HEK293 (cell line): ENCODE measurements around the gene WDR12.

Experiments used
- BCL6B ChIP-seq: fragments of 450-650 bp; formaldehyde crosslinking; IDR thresholded peaks from 2 replicates; pipeline ENCODE4 v1.5.1; 2017; ENCODE audit warnings: missing biosample characterization, missing genetic modification characterization
- GLIS1 ChIP-seq: fragments of 450-650 bp; formaldehyde crosslinking; IDR thresholded peaks from 2 replicates; pipeline ENCODE4 v1.5.1; 2016; ENCODE audit warnings: missing biosample characterization, missing genetic modification characterization
- HOXC10 ChIP-seq: sonication (generic); formaldehyde crosslinking; IDR thresholded peaks from 2 replicates; pipeline ENCODE4 v1.8.1; 2023; ENCODE audit warnings: mild to moderate bottlenecking, missing genetic modification reagents
- KLF7 ChIP-seq: fragments of 450-650 bp; formaldehyde crosslinking; IDR thresholded peaks from 2 replicates; pipeline ENCODE4 v1.5.1; 2016; ENCODE audit warnings: missing biosample characterization, missing genetic modification characterization, borderline replicate concordance
- SALL2 ChIP-seq: fragments of 450-650 bp; formaldehyde crosslinking; IDR thresholded peaks from 2 replicates; pipeline ENCODE4 v1.5.0; 2017; ENCODE audit warnings: missing biosample characterization, mild to moderate bottlenecking, missing genetic modification characterization, borderline replicate concordance
- YY2 ChIP-seq: fragments of 450-650 bp; formaldehyde crosslinking; IDR thresholded peaks from 2 replicates; pipeline ENCODE4 v1.5.1; 2016; ENCODE audit warnings: missing biosample characterization, missing genetic modification characterization
- ZBTB1 ChIP-seq: fragments of 450-650 bp; formaldehyde crosslinking; IDR thresholded peaks from 2 replicates; pipeline ENCODE4 v1.5.1; 2016; ENCODE audit warnings: missing biosample characterization, missing genetic modification characterization
- ZEB2 ChIP-seq: fragments of 450-650 bp; formaldehyde crosslinking; IDR thresholded peaks from 2 replicates; pipeline ENCODE4 v1.5.1; 2016; ENCODE audit warnings: missing biosample characterization, missing genetic modification characterization
- ZNF112 ChIP-seq: fragments of 450-650 bp; formaldehyde crosslinking; IDR thresholded peaks from 2 replicates; pipeline ENCODE4 v1.5.0; 2017; ENCODE audit warnings: missing biosample characterization, missing genetic modification characterization
- ZNF133 ChIP-seq: fragments of 450-650 bp; formaldehyde crosslinking; IDR thresholded peaks from 2 replicates; pipeline ENCODE4 v1.5.1; 2016; ENCODE audit warnings: missing biosample characterization, missing genetic modification characterization
- ZNF19 ChIP-seq: fragments of 450-650 bp; formaldehyde crosslinking; IDR thresholded peaks from 2 replicates; pipeline ENCODE4; 2016; ENCODE audit warnings: missing biosample characterization, missing genetic modification characterization, low read depth
- ZNF239 ChIP-seq: fragments of 450-650 bp; formaldehyde crosslinking; IDR thresholded peaks from 2 replicates; pipeline ENCODE4 v1.5.1; 2016; ENCODE audit warnings: missing biosample characterization, missing genetic modification characterization
- ZNF248 ChIP-seq: fragments of 450-650 bp; formaldehyde crosslinking; IDR thresholded peaks from 2 replicates; pipeline ENCODE4 v1.5.1; 2017; ENCODE audit warnings: missing biosample characterization, missing genetic modification characterization
- ZNF266 ChIP-seq: fragments of 450-650 bp; formaldehyde crosslinking; IDR thresholded peaks from 2 replicates; pipeline ENCODE4 v1.5.1; 2016; ENCODE audit warnings: missing biosample characterization, missing genetic modification characterization, low read depth
- ZNF280C ChIP-seq: fragments of 450-650 bp; formaldehyde crosslinking; IDR thresholded peaks from 2 replicates; pipeline ENCODE4 v1.5.1; 2016; ENCODE audit warnings: missing biosample characterization, missing genetic modification characterization
- ZNF292 ChIP-seq: fragments of 450-650 bp; formaldehyde crosslinking; IDR thresholded peaks from 2 replicates; pipeline ENCODE4 v1.5.1; 2016; ENCODE audit warnings: low read depth, missing biosample characterization, missing genetic modification characterization, borderline replicate concordance
- ZNF302 ChIP-seq: fragments of 450-650 bp; formaldehyde crosslinking; IDR thresholded peaks from 2 replicates; pipeline ENCODE4 v1.5.1; 2016; ENCODE audit warnings: missing biosample characterization, missing genetic modification characterization, low read depth
- ZNF37A ChIP-seq: fragments of 450-650 bp; IDR thresholded peaks from 2 replicates; pipeline ENCODE4 v1.5.1; 2018; ENCODE audit warnings: missing biosample characterization, missing genetic modification characterization
- ZNF394 ChIP-seq: fragments of 450-650 bp; formaldehyde crosslinking; IDR thresholded peaks from 2 replicates; pipeline ENCODE4 v1.5.1; 2016; ENCODE audit warnings: missing biosample characterization, missing genetic modification characterization, mild to moderate bottlenecking, moderate library complexity, borderline replicate concordance
- ZNF473 ChIP-seq: fragments of 450-650 bp; formaldehyde crosslinking; IDR thresholded peaks from 2 replicates; pipeline ENCODE4 v1.5.1; 2017; ENCODE audit warnings: missing biosample characterization, missing genetic modification characterization
- ZNF48 ChIP-seq: fragments of 450-650 bp; formaldehyde crosslinking; IDR thresholded peaks from 2 replicates; pipeline ENCODE4 v1.5.1; 2016; ENCODE audit warnings: missing biosample characterization, missing genetic modification characterization
- ZNF513 ChIP-seq: fragments of 450-650 bp; IDR thresholded peaks from 2 replicates; pipeline ENCODE4 v1.5.1; 2018; ENCODE audit warnings: missing biosample characterization, missing genetic modification characterization
- ZNF518A ChIP-seq: fragments of 450-650 bp; formaldehyde crosslinking; conservative IDR thresholded peaks from 2 replicates; pipeline ENCODE4 v1.5.1; 2016; ENCODE audit warnings: low read depth, missing biosample characterization, missing genetic modification characterization
- ZNF544 ChIP-seq: fragments of 450-650 bp; formaldehyde crosslinking; IDR thresholded peaks from 2 replicates; pipeline ENCODE4 v1.5.0; 2017; ENCODE audit warnings: missing biosample characterization, missing genetic modification characterization
- ZNF624 ChIP-seq: fragments of 450-650 bp; formaldehyde crosslinking; IDR thresholded peaks from 2 replicates; pipeline ENCODE4 v1.5.1; 2017; ENCODE audit warnings: missing biosample characterization, missing genetic modification characterization
- ZNF707 ChIP-seq: fragments of 450-650 bp; formaldehyde crosslinking; IDR thresholded peaks from 2 replicates; pipeline ENCODE4 v1.5.1; 2016; ENCODE audit warnings: missing biosample characterization, missing genetic modification characterization
- ZNF768 ChIP-seq: fragments of 450-650 bp; formaldehyde crosslinking; IDR thresholded peaks from 2 replicates; pipeline ENCODE4 v1.5.1; 2018; ENCODE audit warnings: missing biosample characterization, mild to moderate bottlenecking, missing genetic modification characterization
- ZNF791 ChIP-seq: fragments of 450-650 bp; formaldehyde crosslinking; IDR thresholded peaks from 2 replicates; pipeline ENCODE4 v1.5.1; 2016; ENCODE audit warnings: missing biosample characterization, missing genetic modification characterization
- ZNF830 ChIP-seq: fragments of 450-650 bp; IDR thresholded peaks from 2 replicates; pipeline ENCODE4 v1.5.0; 2018; ENCODE audit warnings: missing biosample characterization, missing genetic modification characterization, low read depth, mild to moderate bottlenecking, moderate library complexity

WDR12 gene

GRCh38 chr2:202911512-202912341, at the start of gene WDR12, which contains the start of gene CARF (continued):
- TF ChIP-seq ZNF513 (tag by site-specific recombination) = no peak; the same call in none of the 2 replicates
- TF ChIP-seq SALL2 = no peak
- TF ChIP-seq ZNF302 (tag by site-specific recombination) = no peak
- TF ChIP-seq ZNF707 (tag by site-specific recombination) = no peak
- 0 out of 2 replicates have a peak, but pooled peaks have one; percentile 28 for TF ChIP-seq ZNF394 (tag by site-specific recombination)
- TF ChIP-seq ZNF544 (tag by site-specific recombination) = no peak
- no peak for TF ChIP-seq BCL6B (tag by site-specific recombination)
- peak; percentile 51; the same call in 1 of the 2 replicates for TF ChIP-seq ZEB2 (tag by site-specific recombination)
- no peak for TF ChIP-seq YY2 (tag by site-specific recombination)
- TF ChIP-seq ZBTB1 (tag by site-specific recombination) = no peak
- TF ChIP-seq KLF7 = no peak
- TF ChIP-seq ZNF239 (tag by site-specific recombination) = no peak
- no peak for TF ChIP-seq ZNF830 (tag by site-specific recombination)
- no peak for TF ChIP-seq ZNF624
- no peak for TF ChIP-seq ZNF791 (tag by site-specific recombination)
- no peak for TF ChIP-seq ZNF19 (tag by site-specific recombination)
- TF ChIP-seq GLIS1 (tag by site-specific recombination) = peak; percentile 44; the same call in 1 of the 2 replicates
- no peak for TF ChIP-seq ZNF48 (tag by site-specific recombination)
- TF ChIP-seq ZNF133 (tag by site-specific recombination) = no peak
- no peak for TF ChIP-seq HOXC10 (CRISPR knock-in tag)
- peak; percentile 48; the same call in 1 of the 2 replicates for TF ChIP-seq ZNF518A (tag by site-specific recombination)
- no peak for TF ChIP-seq ZNF37A (tag by site-specific recombination)
- TF ChIP-seq ZNF280C = no peak
- no peak for TF ChIP-seq ZNF248
- TF ChIP-seq ZNF292 = no peak
- TF ChIP-seq ZNF112 (tag by site-specific recombination) = no peak
- TF ChIP-seq ZNF266 (tag by site-specific recombination) = no peak
- TF ChIP-seq ZNF473 (tag by site-specific recombination) = no peak
- TF ChIP-seq ZNF768 = no peak
